ENCODE results near the gene SEC61A2.
A peak's percentile ranks its signal among the peaks of the same experiment; 100 is the strongest.
"Not testable (repeated sequence)": the region's sequence is repeated elsewhere in the genome, so short reads cannot be mapped to it uniquely, and the experiment has no call there.

The SEC61A2 gene

DNA sequence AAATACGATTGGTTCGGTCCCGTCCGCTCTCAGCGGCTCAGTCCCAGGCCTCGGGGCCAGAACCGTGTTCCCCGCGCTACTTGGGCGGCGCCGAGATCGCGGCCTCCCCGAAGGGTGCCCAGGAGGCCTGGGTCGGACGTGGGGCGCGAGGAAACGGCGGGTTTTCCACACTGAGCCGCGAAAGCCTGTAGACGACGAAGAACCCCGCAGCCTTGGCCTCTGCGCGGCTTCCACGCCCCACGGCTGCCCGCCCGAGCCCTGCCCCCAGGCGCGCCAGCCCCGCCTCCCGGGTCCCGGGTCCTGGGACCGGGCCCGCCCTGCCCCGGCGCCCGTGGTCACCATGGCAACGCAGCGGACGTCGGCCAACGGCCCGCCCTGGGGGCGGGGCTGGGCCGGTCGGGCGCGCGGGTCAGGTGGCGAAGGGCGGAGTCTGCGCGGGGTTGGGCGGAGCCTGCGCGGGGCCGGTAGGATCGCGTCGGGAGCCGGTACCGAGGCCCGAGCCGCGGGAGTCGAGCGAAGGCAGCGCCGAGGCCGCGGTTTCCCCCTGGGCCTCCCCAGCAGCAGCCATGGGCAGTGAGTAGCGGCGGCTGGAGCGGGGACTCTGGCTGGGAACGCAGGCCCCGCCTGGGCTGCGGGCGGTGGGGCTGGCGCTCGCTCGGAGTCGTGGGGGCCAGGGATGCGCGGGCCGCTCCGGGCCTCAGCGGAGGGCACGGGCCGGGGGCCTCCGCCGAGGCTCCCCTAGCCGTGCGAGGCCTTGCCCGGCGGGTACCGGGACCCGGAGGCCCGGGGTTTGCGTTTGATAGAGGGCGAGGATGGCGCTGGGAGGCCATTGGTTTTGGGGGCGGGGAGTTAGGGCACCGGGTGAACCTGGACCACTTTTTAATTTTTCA, at the start of gene SEC61A2:
SEC61A2 (plus strand) TSS at position 456 of the 890 bp plus-strand sequence; CDS start at position 567, 111 bp downstream.
- DNase-seq, result peak; percentile 88 to 93

DNA sequence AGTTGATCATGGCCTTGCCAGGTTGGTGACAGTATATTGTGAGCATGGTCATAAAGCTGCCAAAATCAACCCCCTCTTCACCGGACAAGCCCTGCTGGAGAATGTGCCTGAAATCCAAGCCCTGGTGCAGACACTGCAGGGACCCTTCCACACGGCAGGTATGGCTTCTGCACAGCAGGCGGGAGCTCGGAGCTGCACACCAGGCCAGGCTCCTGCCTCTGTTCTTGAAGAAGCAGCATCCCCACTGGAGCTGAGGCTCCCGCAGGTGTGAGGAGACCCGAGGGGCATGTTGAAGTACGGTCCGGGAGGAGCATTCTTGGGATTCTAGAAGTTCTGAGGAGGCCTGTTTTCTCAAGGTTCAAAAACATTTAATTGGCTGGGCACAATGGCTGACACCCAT, 48.0 kb upstream of the SEC61A2 start:
- no peak for DNase-seq

DNA sequence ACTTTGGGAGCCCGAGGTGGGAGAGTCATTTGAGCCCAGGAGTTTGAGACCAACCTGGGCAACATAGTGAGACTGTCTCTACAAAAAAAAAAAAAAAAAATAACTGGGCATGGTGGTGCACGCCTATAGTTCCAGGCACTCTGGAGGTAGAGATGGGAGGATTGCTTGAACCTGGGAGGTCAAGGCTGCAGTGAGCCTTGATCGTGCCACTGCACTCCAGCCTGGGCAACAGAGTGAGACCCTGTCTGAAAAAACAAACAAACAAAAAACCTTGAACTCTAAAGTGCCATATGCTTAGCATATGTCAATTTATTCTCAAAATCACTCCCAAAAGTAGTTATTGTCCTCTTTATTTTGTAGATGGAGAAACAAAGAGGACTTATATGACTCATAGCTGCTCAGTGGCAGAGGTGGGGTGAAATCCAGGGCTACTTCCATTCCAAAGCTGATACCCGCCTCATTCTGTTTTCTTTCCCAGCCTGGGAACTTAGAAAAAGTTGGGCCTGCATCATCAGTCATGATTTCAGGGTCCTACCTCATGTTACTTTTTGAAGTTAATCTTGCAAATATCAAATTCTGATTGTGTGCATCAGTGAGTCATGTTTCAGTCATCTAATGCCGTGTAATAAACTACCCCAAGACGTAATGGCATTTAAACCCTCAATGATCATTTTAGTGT, 47.5 kb upstream of the SEC61A2 start:
- DNase-seq, result no peak

DNA sequence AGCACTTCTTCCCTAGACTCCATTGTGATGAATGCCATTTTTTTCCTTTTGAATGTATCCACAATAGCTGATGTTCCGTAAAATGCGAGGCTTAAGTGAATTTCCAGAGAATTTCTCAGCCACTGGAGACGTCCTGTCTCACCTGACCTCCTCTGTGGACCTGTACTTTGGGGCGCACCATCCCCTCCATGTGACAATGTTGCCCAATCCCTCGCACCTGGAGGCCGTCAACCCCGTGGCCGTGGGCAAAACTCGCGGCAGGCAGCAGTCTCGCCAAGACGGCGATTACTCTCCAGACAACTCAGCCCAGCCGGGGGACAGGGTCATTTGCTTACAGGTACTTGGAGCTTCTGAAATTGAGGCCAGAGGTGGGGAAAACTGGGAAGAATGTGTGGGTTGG, 40.6 kb upstream of the SEC61A2 start:
- no peak for DNase-seq

DNA sequence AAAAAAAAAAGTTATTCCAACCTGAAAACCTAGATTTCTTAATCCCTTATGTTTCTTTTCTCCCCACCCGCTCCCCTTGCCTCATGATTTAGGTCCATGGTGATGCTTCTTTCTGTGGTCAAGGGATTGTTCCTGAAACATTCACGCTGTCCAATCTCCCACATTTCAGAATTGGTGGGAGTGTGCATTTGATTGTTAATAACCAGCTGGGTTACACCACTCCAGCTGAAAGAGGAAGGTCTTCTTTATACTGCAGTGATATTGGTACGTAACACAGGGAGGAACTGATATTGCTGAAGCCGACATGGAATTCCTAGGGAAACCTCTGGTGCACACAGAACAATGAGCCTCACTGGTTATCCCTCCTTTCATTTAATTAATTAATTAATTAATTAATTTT, 38.1 kb upstream of the SEC61A2 start:
- DNase-seq, result no peak

DNA sequence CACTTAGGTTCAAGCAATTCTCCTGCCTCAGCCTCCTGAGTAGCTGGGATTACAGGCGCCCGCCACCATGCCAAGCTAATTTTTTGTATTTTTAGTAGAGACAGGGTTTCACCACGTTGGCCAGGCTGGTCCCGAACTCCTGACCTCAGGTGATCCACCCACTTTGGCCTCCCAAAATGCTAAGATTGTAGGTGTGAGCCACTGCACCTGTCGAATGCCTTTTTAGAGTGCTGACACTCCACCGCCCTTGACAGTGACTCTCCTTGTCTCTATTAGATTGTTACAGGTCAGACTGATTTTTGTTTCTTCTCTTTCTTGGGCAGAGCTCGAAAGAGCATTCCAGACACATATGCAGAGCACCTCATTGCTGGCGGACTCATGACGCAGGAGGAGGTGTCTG, 32.1 kb upstream of the SEC61A2 start:
- not testable (repeated sequence) for DNase-seq

DNA sequence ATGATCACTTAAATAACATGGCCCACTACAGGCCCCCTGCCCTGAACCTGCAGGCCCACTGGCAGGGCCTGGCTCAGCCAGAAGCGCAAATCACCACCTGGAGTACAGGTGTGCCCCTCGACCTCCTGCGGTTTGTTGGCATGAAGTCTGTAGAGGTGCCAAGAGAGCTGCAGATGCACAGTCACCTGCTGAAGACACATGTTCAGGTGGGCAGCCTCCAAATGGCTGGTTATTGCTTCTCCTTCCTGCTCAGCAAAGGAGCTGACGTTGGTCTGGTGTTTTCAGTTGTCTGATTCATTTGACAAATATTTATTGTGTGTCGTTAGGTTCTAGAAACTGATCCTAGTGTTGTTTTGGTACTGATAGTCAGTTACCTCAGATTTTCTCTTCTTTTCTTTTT, 31.7 kb upstream of the SEC61A2 start:
- no peak for DNase-seq

DNA sequence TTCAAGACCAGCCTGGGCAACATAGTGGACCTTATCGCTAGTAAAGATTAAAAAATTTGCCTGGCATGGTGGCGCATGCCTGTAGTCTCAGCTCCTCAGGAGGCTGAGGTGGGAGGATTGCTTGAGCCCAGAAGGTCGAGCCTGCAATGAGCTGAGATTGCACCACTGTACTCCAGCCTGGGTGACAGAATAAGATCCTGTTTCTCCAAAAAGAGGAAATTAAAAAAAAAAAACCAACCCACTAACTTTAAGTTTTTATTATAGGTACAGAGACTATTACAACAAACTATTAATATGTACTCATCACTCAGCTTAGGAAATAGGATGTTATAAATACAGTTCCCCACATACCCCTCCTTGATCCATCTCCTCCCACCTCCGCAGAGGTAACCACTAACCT, 30.5 kb upstream of the SEC61A2 start:
- DNase-seq, result no peak

DNA sequence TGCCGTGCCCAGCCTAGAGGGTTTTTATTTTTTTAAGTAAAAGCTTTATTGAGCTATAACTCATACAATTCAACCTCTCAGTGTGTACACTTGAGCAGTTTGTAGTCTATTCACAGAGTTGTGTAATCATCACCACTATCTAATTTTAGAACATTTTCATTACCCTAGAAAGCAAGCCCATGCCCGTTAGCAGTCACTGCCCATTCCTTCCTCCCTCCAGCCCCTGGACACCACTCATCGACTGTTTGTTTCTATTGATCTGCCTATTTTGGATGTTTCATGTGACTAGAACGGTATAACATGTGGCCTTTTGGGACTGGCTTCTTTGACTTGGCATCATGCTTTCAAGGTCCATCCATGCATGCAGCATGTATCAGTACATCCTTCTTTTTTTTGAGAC, 25.7 kb upstream of the SEC61A2 start:
- DNase-seq, result no peak

DNA sequence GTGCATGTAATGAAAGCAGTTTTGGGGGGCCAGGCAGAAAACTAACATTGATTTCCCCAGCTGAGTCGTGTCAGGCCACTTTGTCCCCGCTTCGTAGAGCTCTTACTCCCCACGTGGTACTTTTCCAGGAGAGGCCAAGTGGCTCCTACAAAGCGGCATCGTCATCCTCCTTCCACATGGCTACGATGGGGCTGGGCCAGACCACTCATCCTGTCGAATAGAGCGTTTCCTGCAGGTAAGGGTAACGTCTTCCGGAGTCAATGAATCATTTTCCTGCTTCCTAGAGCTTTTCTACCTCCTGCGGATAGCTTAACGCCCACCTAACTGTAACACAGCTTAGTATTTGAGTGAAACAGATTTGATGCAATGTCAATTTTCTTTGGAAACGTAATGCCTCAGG, 21.7 kb upstream of the SEC61A2 start:
- no peak for DNase-seq

DNA sequence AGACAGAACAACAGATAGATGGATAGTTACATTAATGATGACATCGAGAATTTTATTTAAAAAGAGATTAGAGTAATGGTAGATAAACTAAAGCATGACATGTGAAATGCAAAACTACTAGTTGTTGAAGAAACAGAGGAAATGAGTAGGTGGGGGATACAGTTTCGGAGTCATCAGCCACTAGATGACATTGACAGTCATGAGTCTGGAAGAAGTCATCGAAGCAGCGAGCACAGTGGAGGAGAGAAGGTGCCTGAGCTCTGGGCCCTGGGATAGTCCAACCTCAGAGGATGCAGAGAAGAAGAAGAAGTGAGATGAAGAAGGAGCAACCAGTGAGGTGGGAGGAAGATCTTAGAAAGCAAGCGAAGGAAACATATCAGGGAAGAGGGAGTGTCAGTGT, 20.2 kb upstream of the SEC61A2 start:
- DNase-seq, result no peak

DNA sequence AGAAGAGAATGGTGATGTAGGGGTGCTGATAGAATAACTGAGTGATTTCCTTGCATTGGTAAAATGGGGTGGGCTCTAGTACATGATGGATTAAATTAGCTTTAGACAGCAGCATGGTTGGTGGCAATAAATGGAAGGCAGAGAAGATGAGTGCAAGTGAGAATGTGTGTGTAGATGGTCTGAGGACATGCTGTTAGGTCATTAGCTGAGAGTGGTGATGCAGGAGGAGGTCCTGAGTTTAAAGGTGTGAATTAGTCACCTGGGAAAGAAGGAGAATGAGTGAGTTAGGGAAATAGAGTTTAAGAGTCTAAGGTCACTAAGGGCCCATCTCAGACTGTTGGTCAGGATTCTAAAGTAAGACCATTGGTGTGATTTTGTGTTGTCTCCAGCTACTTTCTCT, 17.9 kb upstream of the SEC61A2 start:
- no peak for DNase-seq

DNA sequence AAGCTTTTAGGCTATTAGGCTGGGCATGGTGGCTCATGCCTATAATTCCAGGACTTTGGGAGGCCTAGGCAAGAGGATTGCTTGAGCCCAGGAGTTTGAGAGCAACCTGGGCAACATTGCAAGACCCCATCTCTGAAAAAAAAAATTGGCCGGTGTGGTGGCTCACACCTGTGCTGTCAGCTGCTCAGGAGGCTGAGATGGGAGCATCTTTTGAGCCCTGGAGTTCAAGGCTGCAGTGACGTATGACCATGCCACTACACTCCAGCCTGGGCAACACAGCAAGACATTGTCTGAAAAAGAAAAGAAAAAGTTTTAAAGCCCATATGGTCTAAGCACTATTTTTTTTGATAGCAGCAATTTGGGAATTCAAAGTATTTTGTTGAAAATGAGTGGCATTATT, 15.8 kb upstream of the SEC61A2 start:
- no peak for DNase-seq

DNA sequence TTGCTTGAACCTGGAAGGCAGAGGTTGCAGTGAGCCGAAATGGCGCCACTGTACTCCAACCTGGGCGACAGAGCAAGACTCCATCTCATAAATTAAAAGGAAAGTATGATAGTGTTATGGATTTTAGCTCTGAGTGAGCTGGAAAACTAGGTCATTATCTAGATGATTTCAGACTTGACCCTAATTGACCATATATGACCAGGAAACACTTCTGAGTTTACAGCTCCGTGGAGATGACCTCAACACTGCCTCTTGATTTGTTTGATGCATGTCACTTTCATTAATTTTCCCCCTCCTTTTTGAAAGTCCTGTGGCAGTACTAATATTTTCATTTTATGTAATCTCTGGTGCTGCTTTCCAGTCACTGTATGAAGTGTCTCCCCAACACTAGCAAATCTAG, 7.8 kb upstream of the SEC61A2 start:
- no peak for DNase-seq

DNA sequence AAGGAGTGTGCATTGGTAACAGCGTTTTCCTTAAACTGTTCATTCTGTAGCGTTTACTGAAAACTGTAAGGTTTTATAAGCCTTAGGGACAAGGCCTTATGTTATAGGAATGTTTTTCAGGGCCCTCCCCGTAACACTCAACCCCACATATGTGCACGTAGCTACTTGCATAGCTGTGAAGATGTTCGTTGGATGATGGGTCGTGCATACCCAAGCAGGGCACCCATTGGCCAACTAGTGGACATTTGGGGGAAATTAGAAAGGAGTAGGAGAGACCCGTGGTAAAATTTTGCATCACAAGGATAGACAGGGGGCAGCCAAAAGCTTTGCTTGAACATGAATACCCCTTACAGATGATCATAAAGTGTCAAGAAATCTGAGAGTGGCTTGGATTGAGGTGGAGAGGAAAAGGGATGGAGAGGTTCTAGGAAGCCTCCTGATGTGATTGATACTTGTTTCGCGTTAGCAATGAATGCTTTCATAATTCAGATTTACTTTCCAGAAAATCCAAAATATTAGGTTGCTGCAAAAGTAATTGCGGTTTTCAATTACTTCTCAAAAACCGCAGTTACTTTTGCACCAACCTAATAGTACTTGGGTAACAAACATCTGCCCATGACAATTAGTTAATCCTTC, 878 bp downstream of the SEC61A2 start:
- peak; percentile 8 to 53 for DNase-seq

DNA sequence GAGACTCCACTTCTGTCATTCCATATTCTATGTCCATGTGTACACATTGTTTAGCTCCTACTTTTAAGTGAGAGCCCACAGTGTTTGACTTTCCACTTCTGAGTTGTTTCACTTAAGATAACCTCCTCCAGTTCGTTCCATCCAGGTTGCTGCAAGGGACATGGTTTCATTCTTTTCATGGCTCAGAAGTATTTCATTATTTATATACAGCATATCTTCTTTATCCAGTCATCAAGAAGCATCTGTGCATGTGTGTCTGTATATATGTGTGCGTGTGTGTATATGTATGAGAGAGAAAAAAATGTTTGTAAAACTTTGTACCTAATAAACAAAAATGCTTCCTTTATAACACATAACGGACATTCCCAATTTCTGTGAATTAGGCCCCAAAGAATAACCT, 6.2 kb downstream of the SEC61A2 start:
- DNase-seq, result no peak

DNA sequence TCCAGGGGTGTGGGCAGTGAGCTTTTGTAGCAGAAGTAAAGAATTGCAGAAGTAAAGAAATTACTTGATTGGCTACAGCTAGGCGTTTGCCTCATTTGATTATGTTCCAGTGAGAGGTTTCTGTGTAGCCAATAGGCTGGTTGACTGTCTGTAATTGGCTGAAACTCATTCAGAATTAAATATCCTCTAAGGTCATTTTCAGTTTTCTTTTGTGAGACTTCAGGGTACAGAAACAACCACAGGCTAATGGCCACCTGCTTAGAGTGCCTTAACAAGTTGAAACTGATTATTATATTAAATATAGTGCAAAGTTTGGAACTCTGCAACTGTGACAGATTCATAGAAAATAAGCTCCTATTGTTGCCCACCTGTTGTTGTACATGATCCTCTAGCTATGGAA, 10.6 kb downstream of the SEC61A2 start:
- DNase-seq, result no peak

DNA sequence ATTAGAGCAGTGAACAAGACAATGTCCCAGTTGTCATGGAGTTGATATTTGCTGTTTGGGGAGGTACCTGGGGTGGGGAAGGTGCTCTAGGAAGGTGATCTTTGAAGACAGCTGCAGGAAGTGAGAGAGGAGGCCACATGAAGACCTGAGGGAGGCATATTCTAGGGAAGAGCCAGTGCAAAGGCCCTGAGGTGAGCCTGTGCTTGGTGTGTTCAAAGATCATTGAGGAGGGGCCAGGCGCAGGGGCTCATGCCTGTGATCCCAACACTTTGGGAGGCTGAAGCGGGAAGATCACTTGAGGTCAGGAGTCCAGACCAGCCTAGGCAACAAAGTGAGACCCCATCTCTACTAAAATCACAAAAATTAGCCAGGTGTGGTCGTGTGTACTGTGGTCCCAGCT, 15.1 kb downstream of the SEC61A2 start:
- DNase-seq, result no peak

DNA sequence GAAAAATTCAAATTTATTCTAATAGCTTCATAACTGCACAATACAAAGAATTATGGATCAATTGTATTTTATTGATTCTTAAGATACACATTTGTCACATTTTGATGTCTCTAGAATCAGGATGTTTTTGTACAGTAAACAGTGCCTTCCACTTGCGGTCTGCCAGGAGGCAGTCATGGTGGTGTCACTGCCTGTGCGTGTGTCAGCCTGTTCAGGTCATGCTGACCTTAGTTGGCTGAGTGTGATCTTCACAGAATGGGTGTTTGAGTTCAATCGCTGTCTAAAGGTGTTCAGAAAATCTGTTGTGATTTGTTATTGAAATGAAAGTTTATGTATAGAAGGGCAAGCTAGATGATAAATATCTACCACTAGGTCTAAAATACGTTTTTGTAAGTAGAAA, 20.7 kb downstream of the SEC61A2 start:
- DNase-seq, result no peak

DNA sequence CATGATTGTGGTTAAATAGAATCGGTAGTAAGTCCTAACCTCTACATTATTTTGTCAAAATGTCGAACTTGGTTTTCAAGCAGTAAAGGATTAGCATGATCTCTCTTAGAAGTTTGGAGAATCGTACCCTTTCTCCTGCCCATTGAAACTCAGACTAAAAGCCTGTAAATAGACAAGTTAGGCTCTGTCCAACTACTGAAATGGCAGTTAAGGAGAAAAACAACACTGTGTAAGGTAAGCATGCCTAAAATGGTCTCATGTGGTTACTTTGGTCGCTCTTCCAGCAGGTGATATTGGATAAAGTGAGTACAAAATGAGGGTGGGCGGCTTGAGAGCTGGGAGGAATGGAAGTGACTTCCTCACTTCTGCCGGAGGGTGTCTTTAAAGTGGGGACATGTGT, 25.0 kb downstream of the SEC61A2 start:
- no peak for DNase-seq

DNA sequence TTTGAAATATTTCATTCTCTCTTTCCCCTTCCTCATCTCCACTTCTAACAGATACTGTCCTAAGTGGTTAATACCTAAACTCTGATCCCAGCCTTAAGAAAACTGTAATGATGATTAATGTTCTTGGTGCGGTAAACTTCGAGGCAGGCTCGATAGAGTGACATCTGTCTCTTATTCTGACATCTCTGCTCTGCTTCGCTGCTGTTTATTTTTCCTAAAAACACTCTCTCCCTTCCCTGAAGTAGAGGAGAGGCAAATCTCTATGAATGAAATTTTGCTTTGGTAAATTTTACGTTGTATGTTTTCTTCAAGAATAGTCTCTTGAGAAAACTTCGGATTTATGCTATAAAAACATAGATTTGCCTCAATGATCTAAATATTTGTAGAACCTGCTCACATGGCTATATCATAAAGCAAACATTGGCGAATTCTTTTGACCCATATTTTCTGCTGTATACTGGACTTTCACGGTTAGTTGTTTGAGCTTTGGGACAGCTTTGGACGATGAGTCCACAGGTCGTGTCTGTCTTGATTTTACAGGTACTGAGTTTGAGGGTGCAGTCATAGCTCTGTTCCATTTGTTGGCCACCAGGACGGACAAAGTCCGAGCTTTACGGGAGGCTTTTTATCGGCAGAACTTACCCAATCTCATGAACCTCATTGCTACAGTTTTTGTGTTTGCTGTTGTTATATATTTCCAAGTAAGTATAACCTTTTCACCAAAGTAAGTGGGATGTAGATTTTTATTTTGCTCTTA, 27.1 kb downstream of the SEC61A2 start:
- no peak for DNase-seq

DNA sequence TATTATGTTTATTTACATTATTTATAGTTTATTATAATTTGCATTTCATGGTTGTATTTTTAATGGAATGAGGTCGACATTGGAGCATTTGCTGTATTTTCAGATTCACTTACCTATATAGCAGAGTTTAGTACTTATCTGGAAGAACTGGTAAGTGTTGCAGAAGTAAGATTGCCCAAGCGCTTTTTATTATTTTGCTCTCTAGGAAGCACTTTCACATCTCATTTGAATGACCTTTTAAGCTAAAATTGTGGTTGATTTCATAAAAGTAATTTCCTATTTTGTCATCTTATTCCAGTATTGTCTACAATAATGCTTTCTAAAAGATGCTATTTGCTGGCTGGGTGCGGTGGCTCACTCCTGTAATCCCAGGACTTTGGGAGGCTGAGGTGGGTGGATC, 28.6 kb downstream of the SEC61A2 start:
- no peak for DNase-seq

DNA sequence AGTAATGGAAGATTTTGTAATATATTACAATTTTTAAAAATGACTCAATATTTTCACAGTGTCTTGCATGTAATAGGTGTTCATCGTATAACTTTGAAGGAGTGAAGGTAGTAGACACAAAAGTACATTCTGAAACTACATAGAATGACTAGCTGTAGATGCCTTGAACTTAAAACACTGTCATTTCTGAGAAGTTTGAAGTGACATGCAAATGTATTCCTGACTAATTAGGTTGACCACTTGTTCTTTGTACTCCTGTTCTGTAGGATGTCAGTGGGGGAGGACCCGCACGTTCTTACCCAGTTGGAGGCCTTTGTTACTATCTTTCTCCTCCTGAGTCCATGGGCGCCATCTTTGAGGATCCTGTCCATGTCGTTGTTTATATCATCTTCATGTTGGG, 31.2 kb downstream of the SEC61A2 start:
- no peak for DNase-seq
